Measurements from ENCODE around the gene AMY2A.
"Not testable (repeated sequence)": the region's sequence is repeated elsewhere in the genome, so short reads cannot be mapped to it uniquely, and the experiment has no call there.

- TF ChIP-seq CTCF, POLR2A (IDR thresholded peaks at IDR 0.05): not testable (repeated sequence)
Observed at GRCh38 chr1:103602740-103603139, 14.5 kb upstream of the AMY2A start.

Data from heart left ventricle (tissue), 13 donors.